Neutrophil (primary cell): Measurements from ENCODE around the gene EPN2.
"Not testable (repeated sequence)": the region's sequence is repeated elsewhere in the genome, so short reads cannot be mapped to it uniquely, and the experiment has no call there.

Experiments used
- H3K27ac ChIP-seq: fragments of 200-600 bp; sonication (generic); 2 replicates; pipeline ENCODE4 v1.5.1; 2016; ENCODE audit warnings: mild to moderate bottlenecking, moderate library complexity
- H3K27me3 ChIP-seq: fragments of 200-600 bp; sonication (generic); 2 replicates; pipeline ENCODE4 v1.6.0; 2016; ENCODE audit warnings: mild to moderate bottlenecking
- H3K36me3 ChIP-seq: fragments of 200-600 bp; sonication (generic); 2 replicates; pipeline ENCODE4 v1.5.1; 2017
- H3K4me1 ChIP-seq, 2 experiments: fragments of 200-600 bp in 1 of 2; sonication (generic) in 1 of 2; 1 replicate in 1 of 2; 2 replicates in 1 of 2; pipeline versions ENCODE4 v1.5.1 to v1.6.1; 2013 to 2016; ENCODE audit warnings: low read depth in 1 of 2, low read length in 1 of 2, mild to moderate bottlenecking in 1 of 2, moderate library complexity in 1 of 2; ENCODE audit not compliant: control insufficient read depth in 1 of 2, insufficient read depth in 1 of 2
- H3K4me3 ChIP-seq, 2 experiments: fragments of 200-600 bp in 1 of 2; sonication (generic) in 1 of 2; 1 replicate in 1 of 2; 2 replicates in 1 of 2; pipeline ENCODE4 v1.5.1; 2013 to 2016; ENCODE audit warnings: low read depth in 1 of 2, low read length in 1 of 2, mild to moderate bottlenecking in 1 of 2, moderate library complexity in 1 of 2
- H3K9me3 ChIP-seq: fragments of 200-600 bp; sonication (generic); 2 replicates; pipeline ENCODE4 v1.5.1; 2016

EPN2 gene

DNA sequence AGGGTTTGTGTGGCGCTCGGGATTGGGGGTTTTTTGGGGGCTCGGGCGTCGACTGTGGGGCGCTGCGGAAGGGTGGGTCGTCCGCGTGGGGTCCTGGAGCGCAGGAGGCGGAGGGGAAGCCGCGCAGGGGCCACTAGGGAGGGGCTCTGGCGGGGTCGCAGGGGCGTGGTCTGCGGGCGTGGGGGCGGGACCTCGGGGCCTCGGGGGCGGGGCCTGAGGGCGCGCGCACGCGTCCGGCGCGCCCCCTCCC is at the start of gene EPN2:
Gene EPN2, plus strand, starts transcription at position 228 of the 250 bp plus-strand sequence. CDS start 45,754 bp downstream, outside the sequence.
- H3K9me3 ChIP-seq, H3K36me3 ChIP-seq, H3K27ac ChIP-seq: not testable (repeated sequence)
- peaks cover 7 to 11% of the 10 kb centered on the region in 2 experiments for H3K4me1 ChIP-seq
- H3K4me3 ChIP-seq: peak within 1 kb of the TSS; percentile 80 to 86
- H3K27me3 ChIP-seq: peaks cover 47% of the 10 kb centered on the region

DNA sequence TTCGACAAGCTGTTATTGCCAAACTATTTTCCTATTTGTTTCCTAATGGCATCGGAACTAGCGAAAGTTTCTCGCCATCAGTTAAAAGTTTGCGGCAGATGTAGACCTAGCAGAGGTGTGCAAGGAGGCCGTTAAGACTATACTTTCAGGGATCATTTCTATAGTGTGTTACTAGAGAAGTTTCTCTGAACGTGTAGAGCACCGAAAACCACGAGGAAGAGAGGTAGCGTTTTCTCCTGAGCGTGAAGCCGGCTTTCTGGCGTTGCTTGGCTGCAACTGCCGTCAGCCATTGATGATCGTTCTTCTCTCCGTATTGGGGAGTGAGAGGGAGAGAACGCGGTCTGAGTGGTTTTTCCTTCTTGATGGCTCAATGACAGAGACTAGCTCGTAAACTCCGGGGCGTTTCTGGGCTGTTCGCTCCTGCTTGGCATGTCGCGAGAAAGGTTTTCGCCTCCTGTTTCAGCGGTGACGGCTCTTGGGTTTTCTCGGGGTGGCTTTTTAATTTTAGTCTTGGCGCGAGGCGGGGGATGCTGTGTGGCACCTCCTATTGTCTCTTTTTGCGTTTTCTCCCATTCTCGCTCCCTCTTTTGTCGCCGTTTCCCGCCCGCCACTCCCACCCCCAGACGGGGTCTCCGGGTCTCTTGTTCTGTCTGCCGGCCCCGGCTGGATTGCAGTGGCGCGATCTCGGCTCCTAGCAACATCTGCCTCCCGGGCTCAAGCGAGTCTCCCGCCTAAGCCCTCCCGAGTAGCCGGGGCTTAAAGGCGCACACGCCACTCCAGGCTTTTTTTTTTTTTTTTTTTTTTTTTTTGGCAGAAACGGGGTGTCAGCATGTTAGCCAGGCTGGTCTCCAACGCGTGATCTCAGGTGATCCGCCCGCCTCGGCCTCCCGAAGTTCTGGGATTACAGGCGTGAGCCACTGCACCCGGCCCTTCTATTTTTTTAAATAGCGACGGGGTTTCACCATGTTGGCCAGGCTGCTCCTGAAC is 49.0 kb upstream of the EPN2 start:
- H3K9me3 ChIP-seq, H3K27me3 ChIP-seq, H3K4me1 ChIP-seq, H3K36me3 ChIP-seq: not testable (repeated sequence)
- Histone ChIP-seq H3K27ac (peak overlapping the region; percentile 65), H3K4me3 (peak overlapping the region in 1 of 2 experiments; percentile 54)

DNA sequence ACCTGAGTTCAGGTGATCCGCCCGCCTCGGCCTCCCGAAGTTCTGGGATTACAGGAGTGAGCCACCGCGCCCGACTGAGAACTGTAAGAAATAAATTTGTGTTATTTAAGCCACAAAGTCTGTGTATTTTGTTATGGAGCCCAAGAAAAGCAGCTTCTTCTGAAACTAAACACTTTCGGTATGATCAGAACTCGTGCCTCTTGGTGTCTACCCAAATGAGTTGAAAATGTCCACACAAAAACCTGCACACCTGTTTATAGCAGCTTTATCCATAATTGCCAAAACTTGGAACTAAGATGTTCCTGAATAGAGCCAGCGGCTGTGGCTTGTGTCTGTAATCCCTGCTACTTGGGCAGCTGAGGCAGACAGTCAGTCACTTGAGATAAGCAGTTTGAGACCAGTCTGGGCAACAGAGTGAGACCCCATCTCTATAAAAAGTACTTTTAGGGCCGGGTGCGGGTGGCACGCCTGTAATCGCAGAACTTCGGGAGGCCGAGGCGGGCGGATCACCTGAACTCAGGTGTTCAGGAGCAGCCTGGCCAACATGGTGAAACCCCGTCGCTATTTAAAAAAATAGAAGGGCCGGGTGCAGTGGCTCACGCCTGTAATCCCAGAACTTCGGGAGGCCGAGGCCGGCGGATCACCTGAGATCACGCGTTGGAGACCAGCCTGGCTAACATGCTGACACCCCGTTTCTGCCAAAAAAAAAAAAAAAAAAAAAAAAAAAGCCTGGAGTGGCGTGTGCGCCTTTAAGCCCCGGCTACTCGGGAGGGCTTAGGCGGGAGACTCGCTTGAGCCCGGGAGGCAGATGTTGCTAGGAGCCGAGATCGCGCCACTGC is 48.1 kb upstream of the EPN2 start:
- not testable (repeated sequence) for H3K9me3 ChIP-seq, H3K27me3 ChIP-seq, H3K27ac ChIP-seq, H3K4me3 ChIP-seq, H3K36me3 ChIP-seq, H3K4me1 ChIP-seq

DNA sequence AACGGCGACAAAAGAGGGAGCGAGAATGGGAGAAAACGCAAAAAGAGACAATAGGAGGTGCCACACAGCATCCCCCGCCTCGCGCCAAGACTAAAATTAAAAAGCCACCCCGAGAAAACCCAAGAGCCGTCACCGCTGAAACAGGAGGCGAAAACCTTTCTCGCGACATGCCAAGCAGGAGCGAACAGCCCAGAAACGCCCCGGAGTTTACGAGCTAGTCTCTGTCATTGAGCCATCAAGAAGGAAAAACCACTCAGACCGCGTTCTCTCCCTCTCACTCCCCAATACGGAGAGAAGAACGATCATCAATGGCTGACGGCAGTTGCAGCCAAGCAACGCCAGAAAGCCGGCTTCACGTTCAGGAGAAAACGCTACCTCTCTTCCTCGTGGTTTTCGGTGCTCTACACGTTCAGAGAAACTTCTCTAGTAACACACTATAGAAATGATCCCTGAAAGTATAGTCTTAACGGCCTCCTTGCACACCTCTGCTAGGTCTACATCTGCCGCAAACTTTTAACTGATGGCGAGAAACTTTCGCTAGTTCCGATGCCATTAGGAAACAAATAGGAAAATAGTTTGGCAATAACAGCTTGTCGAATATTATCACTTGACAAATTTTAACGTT is 47.3 kb upstream of the EPN2 start:
- H3K4me1 ChIP-seq, H3K27me3 ChIP-seq, H3K9me3 ChIP-seq, H3K4me3 ChIP-seq, H3K36me3 ChIP-seq, H3K27ac ChIP-seq: not testable (repeated sequence)

DNA sequence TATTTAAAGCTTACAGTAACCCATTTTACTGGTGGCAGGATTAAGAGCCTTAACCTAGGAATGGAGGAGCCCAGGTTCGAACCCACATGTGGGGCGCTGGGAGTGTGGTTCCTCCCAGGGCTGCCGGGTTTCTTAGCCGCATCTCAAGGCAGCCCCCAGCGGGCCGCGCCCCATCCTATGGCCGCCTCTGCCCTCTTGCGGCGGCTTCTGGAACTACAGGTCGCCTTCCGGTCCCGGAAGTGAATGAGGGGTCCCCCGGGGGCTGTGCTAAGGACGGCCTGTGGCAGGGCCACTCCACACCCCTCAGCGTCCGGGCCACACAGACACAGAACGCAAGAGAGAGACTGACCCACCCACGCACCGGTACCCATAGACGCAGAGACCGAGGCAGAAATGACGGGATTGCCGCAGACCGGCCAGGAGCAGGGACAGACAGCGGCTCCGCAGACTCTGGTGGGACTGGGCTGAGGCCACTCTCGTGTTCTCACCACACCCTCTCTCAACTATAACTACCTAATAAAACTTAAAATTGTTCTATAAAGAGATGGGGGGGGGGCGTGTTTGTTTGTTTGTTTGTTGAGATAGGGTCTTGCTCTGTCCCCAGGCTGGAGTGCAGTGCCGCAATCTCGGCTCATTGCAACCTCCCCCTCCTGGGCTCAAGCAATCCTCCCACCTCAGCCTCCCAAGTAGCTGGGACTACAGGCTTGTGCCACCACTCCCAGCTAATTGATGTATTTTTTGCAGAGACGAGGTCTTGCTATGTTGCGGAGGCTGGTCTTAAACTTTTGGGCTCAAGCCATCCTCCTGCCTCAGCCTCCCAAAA is 40.6 kb upstream of the EPN2 start:
- H3K27me3 ChIP-seq, H3K36me3 ChIP-seq, H3K4me3 ChIP-seq, H3K9me3 ChIP-seq, H3K27ac ChIP-seq, H3K4me1 ChIP-seq: not testable (repeated sequence)

DNA sequence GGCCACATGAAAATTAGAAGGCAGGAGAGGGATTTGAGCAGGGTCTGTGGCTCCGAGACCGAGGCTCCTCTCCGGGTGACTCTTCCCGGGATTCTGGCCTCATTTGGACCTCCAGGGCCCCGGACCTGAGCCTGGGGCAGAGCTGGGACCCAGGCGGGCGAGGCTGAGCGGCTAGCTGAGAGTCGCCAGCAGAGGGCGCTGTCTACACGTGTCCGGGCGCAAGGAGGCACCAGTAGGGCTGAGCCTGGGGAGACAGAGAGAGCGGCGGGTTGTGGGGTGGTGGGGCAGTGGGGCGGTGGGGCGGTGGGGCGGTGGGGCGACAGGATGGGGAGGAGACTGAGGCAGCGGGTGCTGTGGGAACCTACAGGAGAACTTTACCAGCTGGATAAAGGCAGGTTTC is 34.7 kb upstream of the EPN2 start:
- not testable (repeated sequence) for H3K36me3 ChIP-seq, H3K27ac ChIP-seq, H3K4me1 ChIP-seq, H3K27me3 ChIP-seq, H3K4me3 ChIP-seq, H3K9me3 ChIP-seq

DNA sequence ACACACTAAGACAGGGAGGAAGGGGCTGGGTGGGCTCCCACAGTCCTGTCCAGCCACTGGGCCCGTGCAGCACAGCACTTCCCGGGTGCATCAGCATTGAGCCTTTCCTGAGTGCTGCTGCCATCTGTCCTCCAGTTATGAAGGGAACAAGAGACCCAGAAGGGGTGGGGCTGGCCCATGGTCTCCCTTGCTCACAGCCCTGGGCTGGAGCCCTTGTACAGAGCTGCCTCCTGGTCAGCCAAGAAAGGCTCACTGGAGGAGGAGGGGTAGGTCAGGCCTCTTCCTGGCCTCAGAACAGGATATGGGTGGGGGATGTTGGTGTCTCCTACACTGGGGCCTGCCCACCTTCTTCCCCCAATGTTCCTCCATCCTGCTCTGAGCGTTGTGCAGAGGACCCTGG is 33.7 kb upstream of the EPN2 start:
- not testable (repeated sequence) for H3K27ac ChIP-seq, H3K4me3 ChIP-seq, H3K4me1 ChIP-seq, H3K9me3 ChIP-seq, H3K36me3 ChIP-seq, H3K27me3 ChIP-seq

DNA sequence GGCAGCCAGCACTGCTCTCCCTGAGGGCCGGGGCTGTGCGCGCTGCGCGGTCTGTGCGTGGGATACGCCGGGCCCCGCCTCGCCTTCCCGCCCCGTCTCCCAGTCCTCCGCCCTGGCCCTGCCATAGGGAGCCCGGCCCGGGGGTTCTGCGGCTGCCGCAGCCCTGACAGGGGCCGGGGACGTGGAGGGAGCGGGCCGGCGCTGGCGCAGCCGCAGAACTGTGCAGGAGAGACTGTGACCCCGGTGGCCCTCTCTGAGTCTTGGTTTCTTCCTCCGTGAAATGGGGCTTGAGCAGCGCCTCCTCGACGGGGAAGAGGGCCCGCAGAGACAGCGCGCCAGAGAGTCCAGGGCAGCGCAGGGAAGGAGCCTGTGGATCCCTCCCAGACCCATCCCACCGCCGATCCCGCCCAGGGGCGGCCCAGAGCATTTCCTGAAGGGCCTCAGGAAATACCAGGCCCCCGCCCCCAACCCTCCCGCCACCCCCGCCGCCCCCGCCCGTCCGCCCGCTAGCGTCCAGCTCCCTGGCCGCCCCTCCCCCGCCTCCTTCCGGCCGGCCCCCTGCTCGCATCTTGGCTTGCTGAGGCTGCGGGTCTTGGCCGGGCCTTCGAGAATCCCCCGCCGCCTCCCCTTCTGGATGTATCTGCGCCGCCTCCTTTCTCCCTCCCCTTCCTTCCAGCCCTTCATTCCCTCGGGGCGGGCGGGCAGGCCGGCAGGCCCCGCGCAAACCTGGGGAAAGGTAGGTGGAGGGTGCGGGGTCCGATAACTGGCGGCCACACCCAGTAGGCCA is 21.9 kb upstream of the EPN2 start:
- not testable (repeated sequence) for H3K4me3 ChIP-seq, H3K27ac ChIP-seq, H3K27me3 ChIP-seq, H3K9me3 ChIP-seq, H3K36me3 ChIP-seq, H3K4me1 ChIP-seq

DNA sequence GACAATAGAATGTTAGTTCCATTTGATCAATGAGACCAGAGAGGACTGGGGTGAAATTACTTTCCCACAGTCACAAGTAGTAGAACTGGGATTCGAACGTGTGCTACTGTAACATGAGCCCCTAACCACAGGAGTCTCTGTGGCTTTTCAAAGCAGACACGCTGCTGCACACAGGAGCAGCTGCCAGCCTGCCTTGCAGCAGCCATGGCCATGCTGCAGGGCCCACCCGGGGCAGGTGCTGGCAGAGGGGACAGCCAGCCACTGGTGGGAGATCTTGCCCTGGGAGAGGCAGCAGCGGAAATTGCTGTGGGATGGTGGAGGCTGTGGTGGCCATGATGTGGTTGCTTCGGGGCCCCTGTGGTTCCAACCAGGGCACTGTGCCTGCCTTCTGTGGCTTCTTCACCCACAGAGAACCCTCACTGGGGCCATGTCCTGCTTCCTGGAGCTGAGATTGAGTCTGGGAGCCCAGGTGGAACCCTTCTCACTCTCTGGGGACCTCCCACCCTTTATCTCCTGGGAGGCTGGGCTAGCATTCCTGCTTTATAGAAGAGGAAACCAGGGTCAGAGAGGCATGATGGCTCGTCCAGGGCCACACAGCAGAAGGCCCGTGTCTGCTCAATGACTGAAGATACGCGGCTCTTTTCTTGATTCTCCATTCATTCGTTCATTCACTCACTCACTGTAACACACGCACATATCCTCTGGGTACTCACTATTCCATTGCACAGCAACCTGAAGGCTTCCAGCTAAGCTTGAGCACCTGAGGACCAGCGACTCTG is 20.8 kb upstream of the EPN2 start:
- not testable (repeated sequence) for H3K27ac ChIP-seq, H3K27me3 ChIP-seq, H3K9me3 ChIP-seq, H3K4me3 ChIP-seq, H3K4me1 ChIP-seq, H3K36me3 ChIP-seq

DNA sequence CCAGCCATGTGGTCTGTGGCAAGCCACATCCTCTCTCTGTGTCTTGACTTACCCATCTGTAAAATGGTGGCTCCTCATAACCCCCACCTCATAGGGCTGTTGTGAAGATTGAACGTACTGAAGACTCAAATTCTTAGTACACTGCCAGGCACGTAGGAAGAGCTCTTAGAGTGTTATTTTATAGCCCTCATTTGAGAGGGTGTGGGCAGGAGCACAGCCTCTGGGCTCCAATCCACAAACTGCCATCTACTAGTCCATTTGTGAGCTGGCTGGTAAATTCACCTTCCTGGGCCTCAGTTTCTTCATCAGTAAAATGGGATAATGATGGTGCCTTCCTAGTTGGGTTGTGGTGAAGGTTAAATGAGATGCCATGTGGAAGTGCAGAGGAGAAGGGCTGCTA is 18.3 kb upstream of the EPN2 start:
- not testable (repeated sequence) for H3K27me3 ChIP-seq, H3K36me3 ChIP-seq, H3K27ac ChIP-seq, H3K4me3 ChIP-seq, H3K4me1 ChIP-seq, H3K9me3 ChIP-seq

DNA sequence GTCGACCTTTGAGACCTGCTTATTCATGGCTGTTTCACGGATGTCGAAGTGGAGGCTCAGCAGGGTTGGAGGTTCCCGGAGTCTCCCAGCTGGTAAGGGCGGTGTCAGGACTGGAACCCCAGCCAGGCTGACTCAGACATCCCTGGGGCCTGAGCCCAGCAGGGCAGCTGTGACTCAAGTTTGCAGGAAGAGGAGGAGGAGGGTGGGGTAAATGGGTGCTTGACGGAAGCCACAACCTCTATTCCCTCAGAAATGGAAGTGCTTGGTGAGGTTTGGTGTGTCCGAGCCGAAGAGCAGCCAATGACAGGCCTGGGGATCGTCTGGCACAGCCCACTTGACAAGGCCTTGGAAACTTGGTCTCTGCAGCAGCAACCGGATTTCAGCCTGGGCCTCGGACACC is 17.8 kb upstream of the EPN2 start:
- not testable (repeated sequence) for H3K4me3 ChIP-seq, H3K27me3 ChIP-seq, H3K9me3 ChIP-seq, H3K4me1 ChIP-seq, H3K36me3 ChIP-seq, H3K27ac ChIP-seq

DNA sequence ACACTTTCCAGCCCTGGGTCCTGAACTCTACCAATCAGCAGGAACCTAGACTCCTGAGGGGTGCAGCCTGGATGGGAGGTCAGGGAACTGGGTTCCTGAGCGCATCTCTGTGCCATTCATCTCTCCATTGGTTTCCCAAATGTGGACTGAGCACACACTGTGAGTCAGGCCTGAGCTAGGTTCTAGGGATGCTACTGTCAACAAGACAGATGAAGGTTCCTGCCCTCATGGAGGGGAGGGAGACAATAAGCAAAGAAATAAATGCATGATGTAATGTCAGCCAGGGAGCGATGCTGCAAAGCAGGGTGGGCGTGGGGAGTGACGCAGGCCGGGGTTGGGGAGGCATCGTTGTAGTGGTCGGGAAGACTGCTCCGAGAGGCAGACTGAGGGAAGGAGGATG is 17.0 kb upstream of the EPN2 start:
- H3K9me3 ChIP-seq, H3K36me3 ChIP-seq, H3K27ac ChIP-seq, H3K27me3 ChIP-seq, H3K4me1 ChIP-seq, H3K4me3 ChIP-seq: not testable (repeated sequence)
